ENCODE measurements around the gene EPS8L1. TPM values are rescaled to one million over a fixed set of nuclear protein-coding genes. Genes with fewer than 3 reads are reported as not detected.
"Not testable (repeated sequence)": the region's sequence is repeated elsewhere in the genome, so short reads cannot be mapped to it uniquely, and the experiment has no call there.

EPS8L1 gene
- 10 to 100 TPM in 3 of 8 experiments, 1 to 10 TPM in 5; 2.2 to 38.1 (median 8.1) TPM for total RNA-seq

DNA sequence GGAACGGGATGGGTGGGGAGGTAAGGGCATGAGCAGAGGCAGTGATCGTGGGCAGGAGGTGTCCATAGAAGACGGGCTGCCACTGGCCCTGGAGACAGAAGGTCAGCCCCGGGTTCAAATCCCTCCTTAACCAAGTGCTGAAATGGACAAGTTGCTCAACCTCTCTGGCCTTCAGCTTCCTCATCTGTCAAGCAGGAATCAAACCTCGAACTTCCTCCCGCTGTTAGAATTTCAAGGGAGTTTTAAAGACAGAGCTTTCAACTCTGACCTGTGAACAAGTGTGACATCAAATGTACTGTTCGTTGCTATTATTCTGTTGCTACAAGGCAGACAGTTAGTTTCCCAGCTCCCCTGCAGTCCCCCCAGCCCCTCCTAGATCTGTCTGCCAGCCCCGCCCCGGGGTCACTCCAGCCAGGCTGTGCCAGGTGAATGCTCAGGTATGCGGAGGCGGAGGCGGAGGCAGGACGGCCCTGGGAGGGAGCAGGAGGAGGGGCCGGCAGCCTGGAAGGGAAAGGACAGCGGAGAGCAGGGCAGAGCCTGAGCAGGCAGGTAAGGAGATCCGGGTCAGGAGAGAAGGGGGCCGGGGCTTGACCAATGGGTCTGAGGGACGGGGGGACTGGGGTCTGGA lies at the start of gene EPS8L1:
Gene EPS8L1 (plus strand): TSS at position 499 of the 628 bp plus-strand sequence. CDS start 576 bp downstream, outside the sequence.
- in situ Hi-C loops (cut with MboI; ENCODE audit: low pct_unique_long_range_greater_than_20kb in 2 of 9, low sequenced_read_pairs in 9 of 9, unreplicated experiment in 9 of 9), result no loop called here
- no peak within 1 kb of the TSS for H3K27ac ChIP-seq
- 0 to 54% (median 41%) methylated on average over 1 to 4 of the region's 18 CpGs; no CpG with 5 or more reads in 5 of the 10 experiments for WGBS, 10 experiments
- no peak within 1 kb of the TSS for H3K4me3 ChIP-seq
- ATAC-seq (replicated peaks in 6 of 8), result no peak
- H3K4me1 ChIP-seq (replicated peaks in 1 of 2), result no peaks in the 10 kb centered on the region

DNA sequence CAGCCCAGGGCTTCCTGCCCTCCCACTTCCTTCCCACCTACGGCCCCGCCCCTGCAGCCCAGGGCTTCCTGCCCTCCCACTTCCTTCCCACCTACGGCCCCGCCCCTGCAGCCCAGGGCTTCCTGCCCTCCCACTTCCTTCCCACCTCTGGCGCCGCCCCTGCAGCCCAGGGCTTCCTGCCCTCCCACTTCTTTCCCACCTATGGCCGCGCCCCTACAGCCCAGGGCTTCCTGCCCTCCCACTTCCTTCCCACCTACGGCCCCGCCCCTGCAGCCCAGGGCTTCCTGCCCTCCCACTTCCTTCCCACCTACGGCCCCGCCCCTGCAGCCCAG lies 48.6 kb upstream of the EPS8L1 start:
- H3K4me3 ChIP-seq; H3K4me1 ChIP-seq (replicated peaks in 1 of 2); in situ Hi-C loops (cut with MboI; ENCODE audit: low pct_unique_long_range_greater_than_20kb in 2 of 9, low sequenced_read_pairs in 9 of 9, unreplicated experiment in 9 of 9); H3K27ac ChIP-seq; ATAC-seq (replicated peaks in 6 of 8): not testable (repeated sequence)
- 80% methylated on average over 2 of the region's 12 CpGs; no CpG with 5 or more reads in 9 of the 10 experiments for WGBS, 10 experiments

DNA sequence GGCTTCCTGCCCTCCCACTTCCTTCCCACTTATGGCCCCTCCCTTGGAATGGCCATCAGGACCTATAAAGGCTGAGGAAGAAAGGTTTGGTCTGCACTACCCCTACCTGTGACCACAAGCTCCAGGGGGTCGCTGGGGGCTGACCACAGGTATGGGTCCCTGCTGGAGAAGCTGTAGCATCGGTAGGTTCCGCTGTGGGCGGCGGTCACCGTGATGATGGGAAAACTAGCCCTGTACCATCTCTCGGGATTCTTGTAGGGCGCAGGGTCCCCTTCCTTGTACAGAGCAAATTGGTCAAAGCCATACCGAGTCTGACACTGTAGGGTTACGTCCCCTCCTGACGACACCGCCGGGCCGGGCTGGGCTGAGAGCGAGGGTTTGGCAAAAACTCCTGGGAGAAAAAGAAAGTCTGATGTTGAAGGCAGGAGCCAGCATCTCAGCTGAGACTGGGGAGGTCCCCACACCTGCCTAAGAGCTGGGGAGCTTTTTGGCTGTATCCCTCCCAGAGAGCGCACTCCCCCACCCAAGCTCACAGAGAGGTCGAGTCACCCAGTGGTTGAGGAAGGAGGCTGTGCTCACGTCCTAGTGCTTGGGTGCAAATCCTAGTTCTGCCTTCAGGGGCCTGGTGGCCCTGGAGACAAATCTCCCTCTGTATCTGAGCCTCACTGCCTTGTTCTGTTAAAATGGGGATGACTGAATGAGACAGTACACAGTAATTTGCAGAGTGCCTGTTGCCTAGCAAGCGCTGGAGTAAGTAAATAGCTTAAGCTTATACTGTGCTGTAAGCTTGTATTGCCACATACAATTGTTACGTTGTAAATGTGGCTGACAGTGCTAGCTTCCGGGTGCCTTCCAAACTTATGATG lies 48.0 kb upstream of the EPS8L1 start:
- Histone ChIP-seq H3K27ac (no peak overlapping the region), H3K4me3 (no peak overlapping the region), H3K4me1 (replicated peaks in 1 of 2) (no peaks in the 10 kb centered on the region)
- in situ Hi-C loops (cut with MboI; ENCODE audit: low pct_unique_long_range_greater_than_20kb in 2 of 9, low sequenced_read_pairs in 9 of 9, unreplicated experiment in 9 of 9), result no loop called here
- 50 to 100% (median 64%) methylated on average over 1 to 13 of the region's 21 CpGs; no CpG with 5 or more reads in 2 of the 10 experiments for WGBS, 10 experiments
- ATAC-seq (replicated peaks in 6 of 8), result peak in 3 of 8 experiments; percentile 33 to 68 (median 58)

DNA sequence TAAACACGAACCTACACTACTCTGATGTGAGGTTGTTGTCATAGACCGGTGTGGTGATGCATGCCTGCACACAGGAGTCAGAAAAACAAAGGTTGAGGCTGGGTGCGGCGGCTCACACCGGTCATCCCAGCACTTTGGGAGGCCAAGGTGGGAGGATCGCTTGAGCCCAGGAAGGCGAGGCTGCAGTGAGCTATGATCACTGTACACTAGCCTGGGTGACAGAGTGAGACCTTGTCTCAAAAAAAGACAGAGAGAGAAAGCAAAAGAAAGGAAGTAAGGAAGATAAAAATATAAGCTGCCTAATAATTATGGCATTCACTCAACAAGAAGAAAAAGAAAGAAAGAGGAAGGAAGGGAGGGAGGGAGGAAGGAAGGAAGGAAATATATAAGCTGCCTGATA lies 46.9 kb upstream of the EPS8L1 start:
- 42 to 82% (median 71%) methylated on average over 1 to 7 of the region's 7 CpGs; no CpG with 5 or more reads in 1 of the 10 experiments for WGBS, 10 experiments
- in situ Hi-C loops (cut with MboI; ENCODE audit: low pct_unique_long_range_greater_than_20kb in 2 of 9, low sequenced_read_pairs in 9 of 9, unreplicated experiment in 9 of 9), result no loop called here
- no peak for ATAC-seq (replicated peaks in 6 of 8)

DNA sequence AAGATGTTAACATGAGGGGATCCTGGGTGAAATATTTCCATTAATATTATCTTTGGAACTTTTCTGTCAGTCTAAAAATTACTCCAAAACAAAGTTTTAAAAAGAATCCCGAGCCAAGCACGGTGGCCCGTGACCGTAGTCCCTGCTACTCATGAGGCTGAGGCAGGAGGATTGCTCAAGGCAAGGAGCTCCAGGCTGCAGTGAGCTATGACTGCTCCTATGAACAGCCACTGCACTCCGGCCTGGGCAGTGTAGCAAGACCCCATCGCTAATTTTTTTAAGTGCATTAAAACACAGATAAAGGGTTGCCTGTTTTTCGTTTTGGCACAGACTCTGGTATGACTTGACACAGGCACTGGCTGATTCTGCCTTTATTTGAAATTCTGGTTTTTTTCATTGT lies 44.5 kb upstream of the EPS8L1 start:
- in situ Hi-C loops (cut with MboI; ENCODE audit: low pct_unique_long_range_greater_than_20kb in 2 of 9, low sequenced_read_pairs in 9 of 9, unreplicated experiment in 9 of 9), result no loop called here
- H3K4me3 ChIP-seq, result no peak overlapping the region
- no peak for ATAC-seq (replicated peaks in 6 of 8)
- no peaks in the 10 kb centered on the region for H3K4me1 ChIP-seq (replicated peaks in 1 of 2)
- H3K27ac ChIP-seq, result no peak overlapping the region
- 32 to 93% (median 70%) methylated on average over 3 to 6 of the region's 7 CpGs; no CpG with 5 or more reads in 3 of the 10 experiments for WGBS, 10 experiments

More for the DNA sequence above, 46.9 kb upstream of the EPS8L1 start:
- H3K4me1 ChIP-seq (replicated peaks in 1 of 2), result no peaks in the 10 kb centered on the region
- H3K27ac ChIP-seq, result no peak overlapping the region
- H3K4me3 ChIP-seq, result no peak overlapping the region

DNA sequence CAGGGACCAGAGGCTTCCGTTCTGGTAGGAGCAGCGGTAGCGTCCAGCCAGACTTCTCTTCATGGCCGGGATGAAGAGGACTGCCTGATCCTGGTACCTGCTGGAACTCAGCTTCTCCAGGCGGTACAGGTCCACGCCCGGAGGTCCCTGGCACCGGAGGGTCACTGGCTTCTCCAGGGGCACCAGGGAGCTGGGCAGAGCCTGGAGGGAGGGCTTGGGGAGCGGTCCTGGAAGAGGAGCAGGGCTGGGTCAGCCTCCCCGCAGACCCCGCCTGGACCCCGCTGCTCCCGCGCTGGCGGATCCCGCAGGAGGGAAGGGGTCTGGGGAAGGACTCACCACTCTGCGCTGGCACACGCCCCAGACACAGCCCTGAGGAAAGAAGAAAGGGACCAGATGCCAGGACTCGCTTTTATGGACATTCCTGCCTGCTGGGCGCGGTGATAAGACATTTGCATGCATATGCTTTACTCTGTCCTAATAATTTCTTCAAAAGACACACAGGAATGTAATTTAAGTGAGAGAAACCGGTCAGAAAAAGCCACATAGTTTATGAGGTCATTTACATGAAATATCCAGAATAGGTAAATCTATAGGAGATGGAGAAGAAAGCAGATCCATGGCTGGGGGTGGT lies 43.4 kb upstream of the EPS8L1 start:
- Histone ChIP-seq H3K27ac (no peak overlapping the region), H3K4me3 (no peak overlapping the region), H3K4me1 (replicated peaks in 1 of 2) (no peaks in the 10 kb centered on the region)
- in situ Hi-C loops (cut with MboI; ENCODE audit: low pct_unique_long_range_greater_than_20kb in 2 of 9, low sequenced_read_pairs in 9 of 9, unreplicated experiment in 9 of 9), result no loop called here
- 0 to 90% (median 60%) methylated on average over 1 to 13 of the region's 22 CpGs; no CpG with 5 or more reads in 3 of the 10 experiments for WGBS, 10 experiments
- peak in 3 of 8 experiments; percentile 77 to 85 (median 81) for ATAC-seq (replicated peaks in 6 of 8)

DNA sequence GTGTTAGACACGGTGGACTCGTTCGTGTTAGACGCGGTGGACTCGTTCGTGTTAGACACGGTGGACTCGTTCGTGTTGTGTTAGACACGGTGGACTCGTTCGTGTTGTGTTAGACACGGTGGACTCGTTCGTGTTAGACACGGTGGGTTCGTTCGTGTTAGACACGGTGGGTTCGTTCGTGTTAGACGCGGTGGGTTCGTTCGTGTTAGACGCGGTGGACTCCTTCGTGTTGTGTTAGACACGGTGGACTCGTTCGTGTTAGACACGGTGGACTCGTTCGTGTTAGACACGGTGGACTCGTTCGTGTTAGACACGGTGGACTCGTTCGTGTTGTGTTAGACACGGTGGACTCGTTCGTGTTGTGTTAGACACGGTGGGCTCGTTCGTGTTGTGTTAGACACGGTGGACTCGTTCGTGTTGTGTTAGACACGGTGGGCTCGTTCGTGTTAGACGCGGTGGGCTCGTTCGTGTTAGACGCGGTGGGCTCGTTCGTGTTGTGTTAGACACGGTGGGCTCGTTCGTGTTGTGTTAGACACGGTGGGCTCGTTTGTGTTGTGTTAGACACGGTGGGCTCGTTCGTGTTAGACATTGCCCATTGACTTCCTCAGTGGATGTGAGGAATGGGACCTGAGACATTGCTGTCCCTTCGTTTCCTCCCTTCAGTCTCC lies 42.6 kb upstream of the EPS8L1 start:
- H3K27ac ChIP-seq; H3K4me1 ChIP-seq (replicated peaks in 1 of 2); H3K4me3 ChIP-seq; ATAC-seq (replicated peaks in 6 of 8); in situ Hi-C loops (cut with MboI; ENCODE audit: low pct_unique_long_range_greater_than_20kb in 2 of 9, low sequenced_read_pairs in 9 of 9, unreplicated experiment in 9 of 9): not testable (repeated sequence)
- 80 to 100% (median 90%) methylated on average over 1 to 11 of the region's 70 CpGs; no CpG with 5 or more reads in 4 of the 10 experiments for WGBS, 10 experiments

DNA sequence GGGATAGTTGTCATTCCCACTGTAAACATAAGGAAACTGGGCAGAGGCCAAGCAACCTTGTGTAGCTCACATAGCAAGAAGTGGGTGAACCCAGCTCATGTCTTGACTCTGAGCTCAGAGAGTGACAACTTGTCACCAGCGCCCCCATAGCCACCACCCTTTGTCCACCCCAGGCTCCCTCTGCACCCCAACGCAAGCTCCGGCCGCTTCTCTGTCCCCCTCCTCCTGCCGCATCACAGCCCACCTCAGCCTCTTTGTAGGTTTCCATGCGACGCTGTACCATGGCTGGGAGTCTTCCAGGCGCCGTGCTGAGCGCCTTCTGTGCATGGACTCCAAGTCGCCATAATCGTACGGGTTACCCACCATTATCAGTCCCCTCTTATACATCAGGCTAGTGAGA lies 40.9 kb upstream of the EPS8L1 start:
- in situ Hi-C loops (cut with MboI; ENCODE audit: low pct_unique_long_range_greater_than_20kb in 2 of 9, low sequenced_read_pairs in 9 of 9, unreplicated experiment in 9 of 9), result no loop called here
- H3K4me1 ChIP-seq (replicated peaks in 1 of 2), result no peaks in the 10 kb centered on the region
- WGBS, 10 experiments, result 50 to 100% (median 89%) methylated on average over 2 to 7 of the region's 13 CpGs; no CpG with 5 or more reads in 6 of the 10 experiments
- ATAC-seq (replicated peaks in 6 of 8), result no peak
- no peak overlapping the region for H3K4me3 ChIP-seq
- H3K27ac ChIP-seq, result no peak overlapping the region

DNA sequence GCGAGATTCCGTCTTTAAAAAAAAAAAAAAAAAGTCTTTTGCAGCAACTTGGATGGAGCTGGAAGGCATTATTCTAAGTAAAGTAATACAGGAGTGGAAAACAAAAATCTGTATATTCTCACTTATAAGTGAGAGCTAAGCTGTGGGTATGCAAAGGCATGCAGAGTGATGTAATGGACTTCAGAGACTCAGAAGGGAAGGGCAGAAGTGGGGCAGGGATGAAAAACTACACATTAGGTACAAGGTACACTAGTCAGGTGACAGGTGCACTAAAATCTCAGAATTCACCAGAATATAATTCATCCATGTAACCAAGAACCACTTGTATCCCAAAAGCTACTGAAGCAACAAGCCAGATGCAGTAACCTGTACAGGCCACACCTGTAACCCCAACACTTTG lies 39.6 kb upstream of the EPS8L1 start:
- WGBS, 10 experiments, result 80% methylated on average over 1 of the region's 2 CpGs; no CpG with 5 or more reads in 9 of the 10 experiments
- Histone ChIP-seq H3K27ac (no peak overlapping the region), H3K4me3 (no peak overlapping the region), H3K4me1 (replicated peaks in 1 of 2) (no peaks in the 10 kb centered on the region)
- no peak for ATAC-seq (replicated peaks in 6 of 8)
- in situ Hi-C loops (cut with MboI; ENCODE audit: low pct_unique_long_range_greater_than_20kb in 2 of 9, low sequenced_read_pairs in 9 of 9, unreplicated experiment in 9 of 9), result no loop called here

DNA sequence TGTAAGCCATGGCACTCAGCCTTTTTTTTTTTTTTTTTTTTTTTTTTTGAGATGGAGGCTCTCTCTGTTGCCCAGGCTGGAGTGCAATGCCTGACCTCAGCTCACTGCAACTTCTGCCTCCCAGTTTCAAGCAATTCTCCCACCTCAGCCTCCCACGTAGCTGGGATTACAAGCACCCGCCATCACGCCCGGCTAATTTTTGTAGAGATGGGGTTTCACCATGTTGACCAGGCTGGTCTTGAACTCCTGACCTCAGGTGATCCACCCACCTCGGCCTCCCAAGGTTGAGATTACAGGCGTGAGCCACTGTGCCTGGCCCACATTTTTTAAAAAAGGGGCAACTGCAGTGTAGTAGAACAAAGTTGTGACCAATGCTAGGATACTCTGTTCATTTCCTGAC lies 38.1 kb upstream of the EPS8L1 start:
- ATAC-seq (replicated peaks in 6 of 8), result not testable (repeated sequence)

DNA sequence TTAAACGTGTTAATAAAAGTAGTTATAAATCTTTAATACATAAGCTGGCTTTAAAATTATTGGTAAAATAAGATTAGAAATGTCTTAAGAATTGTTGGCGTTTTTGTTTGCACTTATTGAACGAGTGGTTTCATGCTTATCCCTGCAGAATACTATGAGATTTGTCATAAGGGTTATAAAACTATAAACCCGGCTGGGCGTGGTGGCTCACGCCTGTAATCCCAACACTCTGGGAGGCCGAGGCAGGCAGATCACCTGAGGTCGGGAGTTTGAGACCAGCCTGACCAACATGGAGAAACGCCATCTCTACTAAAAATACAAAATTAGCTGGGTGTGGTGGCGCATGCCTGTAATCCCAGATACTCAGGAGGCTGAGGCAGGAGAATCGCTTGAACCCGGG lies 35.0 kb upstream of the EPS8L1 start:
- 52 to 83% (median 74%) methylated on average over 1 to 7 of the region's 12 CpGs; no CpG with 5 or more reads in 2 of the 10 experiments for WGBS, 10 experiments
- ATAC-seq (replicated peaks in 6 of 8); H3K4me1 ChIP-seq (replicated peaks in 1 of 2); H3K4me3 ChIP-seq; H3K27ac ChIP-seq; in situ Hi-C loops (cut with MboI; ENCODE audit: low pct_unique_long_range_greater_than_20kb in 2 of 9, low sequenced_read_pairs in 9 of 9, unreplicated experiment in 9 of 9): not testable (repeated sequence)

More for the DNA sequence above, 38.1 kb upstream of the EPS8L1 start:
- in situ Hi-C loops (cut with MboI; ENCODE audit: low pct_unique_long_range_greater_than_20kb in 2 of 9, low sequenced_read_pairs in 9 of 9, unreplicated experiment in 9 of 9); H3K4me3 ChIP-seq; H3K4me1 ChIP-seq (replicated peaks in 1 of 2); H3K27ac ChIP-seq: not testable (repeated sequence)
- 76 to 93% (median 92%) methylated on average over 2 to 6 of the region's 6 CpGs; no CpG with 5 or more reads in 7 of the 10 experiments for WGBS, 10 experiments

DNA sequence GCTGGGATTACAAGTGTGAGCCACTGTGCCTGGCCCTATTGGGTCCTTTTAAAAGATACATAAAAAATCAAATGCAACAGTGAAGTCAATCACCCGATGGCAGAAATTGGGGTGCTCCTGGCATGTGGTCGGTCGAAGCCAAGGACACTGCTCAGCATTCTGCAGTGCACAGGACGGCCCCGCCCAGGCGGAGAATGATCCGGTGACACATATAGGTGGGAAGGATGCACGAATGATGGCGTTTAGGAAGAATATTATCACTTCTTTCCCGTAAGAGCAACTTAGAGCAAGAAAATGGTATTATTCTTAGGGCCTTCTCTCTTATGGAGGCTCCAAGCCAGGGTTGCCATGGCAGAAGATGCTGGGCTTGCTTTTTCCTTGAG lies 34.4 kb upstream of the EPS8L1 start:
- H3K27ac ChIP-seq, result no peak overlapping the region
- in situ Hi-C loops (cut with MboI; ENCODE audit: low pct_unique_long_range_greater_than_20kb in 2 of 9, low sequenced_read_pairs in 9 of 9, unreplicated experiment in 9 of 9), result no loop called here
- peak in 1 of 8 experiments; percentile 6 for ATAC-seq (replicated peaks in 6 of 8)
- H3K4me3 ChIP-seq, result no peak overlapping the region
- WGBS, 10 experiments, result 67 to 100% (median 87%) methylated on average over 1 to 3 of the region's 10 CpGs; no CpG with 5 or more reads in 4 of the 10 experiments
- no peaks in the 10 kb centered on the region for H3K4me1 ChIP-seq (replicated peaks in 1 of 2)
